Measurements from ENCODE around the gene PDSS1. TPM values are rescaled to one million over a fixed set of nuclear protein-coding genes. Genes with fewer than 3 reads are reported as not detected.

The PDSS1 gene
- polyA plus RNA-seq, 1 donor (not counting 4 experiments of a cell fraction or from before 2014, with no cell fraction given): 36.6 TPM

GRCh38 chr10:26721561-26721960 is 24.1 kb downstream of the PDSS1 start:
- dilution Hi-C loops (cut with MboI; ENCODE audit: extremely low pct_ligation_motif_present, low sequenced_read_pairs): no loop called here
- Histone ChIP-seq H3K4me3 (ENCODE audit: control insufficient read depth in 2 of 3, extremely low read depth in 1 of 3, insufficient read depth in 2 of 3, low read depth in 1 of 3, low read length in 3 of 3) (no peak overlapping the region), H3K79me2 (ENCODE audit: control insufficient read depth, insufficient read depth, low read length) (peaks cover 1% of the 10 kb centered on the region), H3K27ac (ENCODE audit: control insufficient read depth, insufficient read depth, low read length) (no peak overlapping the region), H3K27me3 (ENCODE audit: control insufficient read depth, extremely low read depth, insufficient read depth, low read length) (no peaks in the 10 kb centered on the region), H3K36me3 (ENCODE audit: control insufficient read depth in 2 of 2, extremely low read depth in 1 of 2, insufficient read depth in 2 of 2, low read length in 2 of 2) (peaks cover 15 to 23% of the 10 kb centered on the region in 2 experiments), H3K9me3 (ENCODE audit: control insufficient read depth, low read depth, low read length) (no peaks in the 10 kb centered on the region), H3K9ac (ENCODE audit: control insufficient read depth, extremely low read depth, insufficient read depth, low read length) (no peak overlapping the region), H2AFZ (ENCODE audit: control insufficient read depth, low read length) (no peak overlapping the region), H3K9me1 (ENCODE audit: control insufficient read depth, extremely low read depth, insufficient read depth, low read length) (no peaks in the 10 kb centered on the region), H3K4me2 (ENCODE audit: control insufficient read depth, extremely low read depth, insufficient read depth, low read depth, low read length) (no peak overlapping the region), H3K4me1 (ENCODE audit: control insufficient read depth, extremely low read depth, insufficient read depth, low read length) (no peaks in the 10 kb centered on the region), H4K20me1 (ENCODE audit: control insufficient read depth, extremely low read depth, insufficient read depth, low read length) (no peaks in the 10 kb centered on the region)
- DNase-seq (ENCODE audit: low read depth, low spot score) (no peak), FAIRE-seq (no peak)
- no peak for TF ChIP-seq EZH2 (IDR thresholded peaks at IDR 0.05; ENCODE audit: low read length)

- no peaks in the 10 kb centered on the region for H3K9me1 ChIP-seq (ENCODE audit: control insufficient read depth, extremely low read depth, insufficient read depth, low read length)
- H2AFZ ChIP-seq (ENCODE audit: control insufficient read depth, low read length): no peak overlapping the region
- TF ChIP-seq EZH2 (IDR thresholded peaks at IDR 0.05; ENCODE audit: low read length): no peak
- TF ChIP-seq CTCF (optimal IDR thresholded peaks at IDR 0.05 in 1 of 3, IDR thresholded peaks at IDR 0.05 in 1 of 3, conservative IDR thresholded peaks at IDR 0.05 in 1 of 3; ENCODE audit: extremely low read depth in 1 of 3, insufficient read depth in 2 of 3, low read length in 3 of 3): no peak
- no peaks in the 10 kb centered on the region for H3K9me3 ChIP-seq (ENCODE audit: control insufficient read depth, low read depth, low read length)
- peaks cover 19 to 29% of the 10 kb centered on the region in 2 experiments for H3K36me3 ChIP-seq (ENCODE audit: control insufficient read depth in 2 of 2, extremely low read depth in 1 of 2, insufficient read depth in 2 of 2, low read length in 2 of 2)
- H3K79me2 ChIP-seq (ENCODE audit: control insufficient read depth, insufficient read depth, low read length): peaks cover 1% of the 10 kb centered on the region
- no peak overlapping the region for H3K27ac ChIP-seq (ENCODE audit: control insufficient read depth, insufficient read depth, low read length)
- FAIRE-seq (no peak), DNase-seq (ENCODE audit: low read depth, low spot score) (no peak)
- H3K4me1 ChIP-seq (ENCODE audit: control insufficient read depth, extremely low read depth, insufficient read depth, low read length): no peaks in the 10 kb centered on the region
- dilution Hi-C loops (cut with MboI; ENCODE audit: extremely low pct_ligation_motif_present, low sequenced_read_pairs): no loop called here
- H4K20me1 ChIP-seq (ENCODE audit: control insufficient read depth, extremely low read depth, insufficient read depth, low read length): no peaks in the 10 kb centered on the region
- H3K27me3 ChIP-seq (ENCODE audit: control insufficient read depth, extremely low read depth, insufficient read depth, low read length): no peaks in the 10 kb centered on the region
- no peak overlapping the region for H3K4me3 ChIP-seq (ENCODE audit: control insufficient read depth in 2 of 3, extremely low read depth in 1 of 3, insufficient read depth in 2 of 3, low read depth in 1 of 3, low read length in 3 of 3)
- no peak overlapping the region for H3K9ac ChIP-seq (ENCODE audit: control insufficient read depth, extremely low read depth, insufficient read depth, low read length)
- H3K4me2 ChIP-seq (ENCODE audit: control insufficient read depth, extremely low read depth, insufficient read depth, low read depth, low read length): no peak overlapping the region
These were observed 25.5 kb downstream of the PDSS1 start for GRCh38 chr10:26723016-26723415.
